Duodenal mucosa (tissue), 2 donors: ENCODE measurements around the gene ACP7.

Experiments
- H3K27ac ChIP-seq: one replicate; pipeline ENCODE4 v1.7.0; 2013; ENCODE audit warnings: low read depth, low read length
- H3K27me3 ChIP-seq, 2 donors: one replicate each; pipeline ENCODE4 v1.7.0; 2013; ENCODE audit warnings: low read length in 2 of 2, control low read depth in 1 of 2; ENCODE audit not compliant: insufficient read depth in 2 of 2, control insufficient read depth in 1 of 2
- H3K36me3 ChIP-seq, 2 donors: one replicate each; pipeline ENCODE4 v1.7.0; 2013; ENCODE audit warnings: low read length in 2 of 2, control low read depth in 1 of 2; ENCODE audit not compliant: insufficient read depth in 2 of 2, control insufficient read depth in 1 of 2
- H3K4me1 ChIP-seq, 2 donors: one replicate each; pipeline ENCODE4 v1.7.0; 2013; ENCODE audit warnings: low read length in 2 of 2, control low read depth in 1 of 2; ENCODE audit not compliant: insufficient read depth in 2 of 2, control insufficient read depth in 1 of 2
- H3K4me3 ChIP-seq, 2 donors: one replicate each; pipeline ENCODE4 v1.7.0; 2013; ENCODE audit warnings: low read length in 2 of 2, low read depth in 1 of 2
- H3K9ac ChIP-seq, 2 donors: one replicate each; pipeline ENCODE4 v1.7.0; 2013; ENCODE audit warnings: low read length in 2 of 2, low read depth in 1 of 2
- H3K9me3 ChIP-seq, 2 donors: one replicate each; pipeline ENCODE4 v1.7.0; 2013; ENCODE audit warnings: low read length in 2 of 2, control low read depth in 1 of 2; ENCODE audit not compliant: control insufficient read depth in 1 of 2

The ACP7 gene

GRCh38 chr19:39145180-39145953 lies 61.2 kb downstream of the ACP7 start:
- H3K4me3 ChIP-seq = no peak overlapping the region
- peaks cover 28 to 32% of the 10 kb centered on the region in 2 donors for H3K4me1 ChIP-seq

GRCh38 chr19:39146091-39146490 lies 61.9 kb downstream of the ACP7 start:
- Histone ChIP-seq H3K4me3 (no peak overlapping the region), H3K9me3 (no peaks in the 10 kb centered on the region), H3K9ac (no peak overlapping the region), H3K27ac (no peak overlapping the region), H3K36me3 (peaks cover 0 to 6% of the 10 kb centered on the region in 2 donors), H3K4me1 (peaks cover 26 to 28% of the 10 kb centered on the region in 2 donors), H3K27me3 (no peaks in the 10 kb centered on the region)

More at GRCh38 chr19:39145180-39145953, 61.2 kb downstream of the ACP7 start:
- Histone ChIP-seq H3K9ac (no peak overlapping the region), H3K27ac (no peak overlapping the region), H3K27me3 (no peaks in the 10 kb centered on the region), H3K36me3 (peaks cover 0 to 6% of the 10 kb centered on the region in 2 donors), H3K9me3 (no peaks in the 10 kb centered on the region)

GRCh38 chr19:39146686-39147450 lies 62.7 kb downstream of the ACP7 start:
- Histone ChIP-seq H3K27ac (no peak overlapping the region), H3K9ac (no peak overlapping the region), H3K36me3 (peaks cover 0 to 6% of the 10 kb centered on the region in 2 donors), H3K4me3 (no peak overlapping the region), H3K9me3 (no peaks in the 10 kb centered on the region), H3K27me3 (no peaks in the 10 kb centered on the region), H3K4me1 (peaks cover 26 to 28% of the 10 kb centered on the region in 2 donors)

GRCh38 chr19:39147480-39147879 lies 63.3 kb downstream of the ACP7 start:
- Histone ChIP-seq H3K27me3 (no peaks in the 10 kb centered on the region), H3K9me3 (no peaks in the 10 kb centered on the region), H3K27ac (no peak overlapping the region), H3K9ac (no peak overlapping the region), H3K4me1 (peaks cover 26 to 28% of the 10 kb centered on the region in 2 donors), H3K36me3 (peaks cover 0 to 6% of the 10 kb centered on the region in 2 donors), H3K4me3 (no peak overlapping the region)

GRCh38 chr19:39148939-39149529 lies 64.9 kb downstream of the ACP7 start:
- Histone ChIP-seq H3K9me3 (no peaks in the 10 kb centered on the region), H3K36me3 (peaks cover 0 to 6% of the 10 kb centered on the region in 2 donors), H3K27ac (no peak overlapping the region), H3K4me1 (peaks cover 25 to 26% of the 10 kb centered on the region in 2 donors), H3K4me3 (no peak overlapping the region), H3K9ac (no peak overlapping the region), H3K27me3 (no peaks in the 10 kb centered on the region)

- no peak overlapping the region for H3K27ac ChIP-seq
Measured at GRCh38 chr19:39150235-39150634, 66.1 kb downstream of the ACP7 start.

GRCh38 chr19:39150807-39151600 lies 66.8 kb downstream of the ACP7 start:
- H3K36me3 ChIP-seq = peaks cover 0 to 6% of the 10 kb centered on the region in 2 donors
- H3K4me3 ChIP-seq = no peak overlapping the region
- peaks cover 27 to 28% of the 10 kb centered on the region in 2 donors for H3K4me1 ChIP-seq
- H3K9ac ChIP-seq = no peak overlapping the region
- H3K27ac ChIP-seq = no peak overlapping the region
- H3K27me3 ChIP-seq = no peaks in the 10 kb centered on the region
- H3K9me3 ChIP-seq = no peaks in the 10 kb centered on the region

More at GRCh38 chr19:39150235-39150634, 66.1 kb downstream of the ACP7 start:
- H3K4me3 ChIP-seq = no peak overlapping the region
- no peaks in the 10 kb centered on the region for H3K27me3 ChIP-seq
- peaks cover 0 to 6% of the 10 kb centered on the region in 2 donors for H3K36me3 ChIP-seq
- H3K4me1 ChIP-seq = peaks cover 25 to 26% of the 10 kb centered on the region in 2 donors
- H3K9ac ChIP-seq = no peak overlapping the region
- no peaks in the 10 kb centered on the region for H3K9me3 ChIP-seq

GRCh38 chr19:39152066-39152465 lies 67.9 kb downstream of the ACP7 start:
- H3K4me3 ChIP-seq = no peak overlapping the region
- H3K9me3 ChIP-seq = no peaks in the 10 kb centered on the region
- H3K4me1 ChIP-seq = peaks cover 31% of the 10 kb centered on the region in 2 donors
- H3K36me3 ChIP-seq = peaks cover 0 to 6% of the 10 kb centered on the region in 2 donors
- no peak overlapping the region for H3K27ac ChIP-seq
- no peaks in the 10 kb centered on the region for H3K27me3 ChIP-seq
- H3K9ac ChIP-seq = no peak overlapping the region

GRCh38 chr19:39154100-39154628 lies 70.0 kb downstream of the ACP7 start:
- H3K36me3 ChIP-seq = peaks cover 0 to 5% of the 10 kb centered on the region in 2 donors
- no peaks in the 10 kb centered on the region for H3K9me3 ChIP-seq
- no peak overlapping the region for H3K9ac ChIP-seq
- no peaks in the 10 kb centered on the region for H3K27me3 ChIP-seq
- H3K27ac ChIP-seq = no peak overlapping the region
- peaks cover 38 to 47% of the 10 kb centered on the region in 2 donors for H3K4me1 ChIP-seq
- H3K4me3 ChIP-seq = no peak overlapping the region
